CD1c-positive myeloid dendritic cell (primary cell): Measurements from ENCODE around the gene MAN2B1.
"Not testable (repeated sequence)": the region's sequence is repeated elsewhere in the genome, so short reads cannot be mapped to it uniquely, and the experiment has no call there.

Source experiments
- DNase-seq: peaks from one replicate; pipeline ENCODE4 v3.0.0-alpha.2; 2016; ENCODE audit errors: extremely low spot score

Gene MAN2B1

DNA sequence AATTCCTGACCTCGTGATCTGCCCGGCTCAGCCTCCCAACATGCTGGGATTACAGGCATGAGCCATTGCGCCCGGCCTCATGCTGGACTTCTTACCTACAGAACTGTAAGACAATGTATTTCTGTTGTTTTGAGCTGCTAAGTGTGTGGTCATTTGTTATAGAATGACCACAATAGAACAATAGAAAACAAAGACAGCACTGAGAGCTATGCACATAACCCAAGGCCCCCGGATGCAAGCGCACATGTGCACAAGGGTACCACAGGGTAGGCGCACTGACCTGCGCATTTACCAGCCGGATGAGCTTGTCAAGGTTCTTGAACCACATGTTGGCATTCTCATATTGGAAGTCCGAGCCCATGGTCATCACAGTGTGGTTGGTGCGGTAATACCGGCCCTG is 5.6 kb downstream of the MAN2B1 start:
- DNase-seq: no peak

DNA sequence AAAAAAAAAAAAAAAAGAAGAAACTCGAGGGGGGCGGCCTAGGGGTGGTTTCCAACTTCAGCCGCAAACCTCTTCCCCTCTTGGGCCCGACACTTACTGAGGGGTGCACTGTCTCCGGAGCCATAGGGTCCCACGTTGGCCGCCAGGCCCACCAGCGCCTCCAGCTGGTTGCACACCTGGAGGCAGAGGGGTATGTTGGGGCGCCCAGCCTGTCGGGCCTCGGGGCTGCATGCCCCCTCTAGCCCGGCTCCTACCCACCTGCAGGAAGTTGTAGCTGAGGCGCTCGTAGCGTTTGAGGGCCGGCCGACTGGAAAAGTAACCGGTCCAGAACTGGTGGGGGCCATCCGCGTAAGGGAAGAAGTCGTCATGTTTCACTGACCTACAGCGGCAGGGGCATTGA is 8.6 kb downstream of the MAN2B1 start:
- DNase-seq: no peak

DNA sequence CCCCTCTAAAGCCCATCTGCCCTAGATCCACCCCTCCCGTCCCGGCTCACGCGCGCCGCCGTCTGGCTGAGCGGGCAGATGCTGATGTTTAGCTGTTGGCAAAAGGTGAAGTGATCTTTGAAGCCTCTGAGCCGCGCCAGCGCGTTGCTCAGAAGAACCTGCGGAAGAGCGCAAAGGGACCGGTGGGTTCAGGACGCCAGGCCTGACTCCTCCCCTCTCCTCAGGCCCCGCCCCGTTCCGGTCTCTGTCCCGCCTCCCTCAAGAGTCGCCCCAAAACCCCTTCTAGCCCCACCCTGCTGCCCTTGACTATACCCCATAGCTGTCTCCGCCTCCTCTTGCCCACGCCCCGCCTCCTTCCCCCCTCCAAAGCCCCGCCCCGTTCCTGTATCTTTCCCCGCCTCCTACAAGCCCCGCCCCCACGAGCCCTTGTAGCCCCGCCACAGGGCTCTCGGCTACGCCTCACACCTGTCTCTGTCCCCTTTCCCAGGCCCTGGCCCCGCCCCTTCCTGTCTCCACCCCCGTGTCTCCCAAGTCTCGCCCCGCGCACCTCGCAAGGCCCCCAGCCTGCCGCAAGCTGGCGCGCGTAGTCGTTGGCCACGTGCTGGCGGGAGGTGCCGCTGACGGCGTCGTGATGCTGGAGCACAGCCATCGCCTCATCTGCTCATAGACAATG is 9.5 kb downstream of the MAN2B1 start:
- no peak for DNase-seq

DNA sequence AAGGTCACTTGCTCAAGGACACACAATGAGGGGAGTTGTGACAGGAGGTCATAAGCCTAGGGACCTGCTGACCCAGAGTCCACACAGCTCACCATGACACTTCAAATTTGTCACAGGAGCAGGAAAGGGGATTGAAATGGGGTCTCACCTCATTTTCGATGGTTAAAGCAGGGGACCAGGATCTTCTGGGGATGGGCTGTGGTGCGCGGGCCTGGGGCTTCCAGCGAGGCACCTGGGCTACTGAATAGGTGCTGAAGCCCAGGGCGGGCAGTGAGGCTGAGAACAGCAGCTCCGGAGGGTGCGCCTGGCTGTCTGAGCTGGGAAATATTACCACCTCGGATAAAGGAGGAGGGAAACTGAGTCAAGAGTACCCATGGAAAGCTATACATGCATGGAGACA is 11.0 kb downstream of the MAN2B1 start:
- DNase-seq: no peak

DNA sequence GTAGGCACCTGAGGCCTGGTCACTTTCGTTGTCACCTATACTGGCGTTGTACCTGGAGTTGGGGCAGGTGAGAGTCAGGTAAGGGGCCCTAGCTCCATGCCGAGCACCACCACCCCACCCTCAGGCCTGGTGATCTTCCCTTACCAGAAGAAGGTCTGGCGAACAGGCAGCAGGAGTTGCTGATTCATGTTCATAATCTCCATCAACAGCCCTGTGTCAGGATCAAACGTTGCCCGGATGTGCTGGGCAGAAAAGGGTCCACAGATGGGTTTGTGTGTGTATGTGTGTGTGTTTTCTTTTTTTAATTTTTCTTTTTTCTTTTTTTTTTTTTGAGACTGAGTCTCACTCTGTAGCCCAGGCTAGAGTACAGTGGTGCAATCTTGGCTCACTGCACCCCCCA is 14.3 kb downstream of the MAN2B1 start:
- no peak for DNase-seq

DNA sequence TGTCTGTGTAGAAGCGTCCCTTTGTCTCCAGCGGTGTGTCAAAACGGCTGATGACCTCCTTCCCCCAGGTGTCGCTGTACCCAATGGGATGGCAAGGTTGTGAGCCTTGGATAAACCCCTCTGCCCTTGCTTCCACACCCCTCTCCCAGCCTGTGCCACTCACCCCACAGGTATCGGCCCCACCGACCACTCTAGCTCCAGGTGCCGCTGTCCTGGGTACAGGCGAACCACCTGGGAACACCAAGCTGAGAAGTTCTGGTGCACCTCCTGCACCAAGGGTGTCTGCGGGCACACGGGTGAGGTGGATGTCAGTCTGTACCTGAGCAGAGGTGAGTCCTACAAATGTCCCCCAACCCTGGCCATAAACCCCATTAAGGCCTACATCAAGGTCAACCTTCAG is 16.6 kb downstream of the MAN2B1 start:
- DNase-seq: no peak

DNA sequence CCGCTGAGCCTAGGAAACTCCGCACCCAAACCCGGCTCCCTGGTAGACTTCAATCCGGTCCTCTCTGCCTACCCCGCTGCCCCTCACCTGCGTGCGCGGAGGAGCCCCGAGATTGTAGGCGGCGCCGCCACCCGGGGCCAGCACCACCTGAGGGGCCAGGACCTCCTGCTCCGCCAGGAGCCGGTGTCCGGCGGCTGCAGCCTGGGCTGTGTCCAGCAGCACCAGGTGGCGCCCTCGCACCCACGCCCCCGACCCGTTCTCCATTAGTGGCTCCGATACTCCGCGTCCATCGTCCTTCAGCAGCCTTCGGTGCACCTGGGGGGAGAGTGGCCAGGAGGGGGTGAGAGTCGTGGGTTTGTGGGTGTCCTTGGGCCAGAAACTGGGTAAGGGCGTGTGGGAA is 18.5 kb downstream of the MAN2B1 start:
- no peak for DNase-seq

DNA sequence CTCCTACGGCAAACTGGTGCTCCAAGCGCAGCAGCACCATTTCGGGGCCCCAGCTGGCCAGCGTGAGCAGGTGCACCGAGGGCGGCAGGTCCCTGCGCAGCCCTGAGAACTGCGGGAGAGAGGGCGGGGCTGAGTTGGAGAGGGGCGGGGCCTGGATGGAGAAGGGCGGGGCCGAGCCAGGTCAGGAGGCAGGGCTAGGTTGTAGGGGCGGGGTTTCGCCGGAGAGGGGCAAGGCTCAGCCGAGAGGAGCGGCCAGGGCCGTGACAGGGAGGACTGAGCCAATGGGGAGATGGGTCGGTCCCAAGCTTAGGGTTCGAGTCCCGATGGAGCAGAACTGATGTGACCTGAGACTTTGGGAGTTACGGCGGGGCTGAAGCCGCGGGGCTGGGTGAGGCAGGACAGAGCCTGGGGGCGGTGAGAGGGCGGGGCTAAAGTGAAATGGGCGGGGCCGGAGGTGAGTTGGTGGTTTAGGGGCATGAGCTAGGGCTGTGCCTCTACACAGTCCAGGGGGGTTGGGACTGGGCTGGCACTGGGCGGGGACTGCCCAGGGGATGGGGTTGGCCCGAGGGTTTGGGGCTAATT is 19.0 kb downstream of the MAN2B1 start:
- peak; percentile 43 for DNase-seq

DNA sequence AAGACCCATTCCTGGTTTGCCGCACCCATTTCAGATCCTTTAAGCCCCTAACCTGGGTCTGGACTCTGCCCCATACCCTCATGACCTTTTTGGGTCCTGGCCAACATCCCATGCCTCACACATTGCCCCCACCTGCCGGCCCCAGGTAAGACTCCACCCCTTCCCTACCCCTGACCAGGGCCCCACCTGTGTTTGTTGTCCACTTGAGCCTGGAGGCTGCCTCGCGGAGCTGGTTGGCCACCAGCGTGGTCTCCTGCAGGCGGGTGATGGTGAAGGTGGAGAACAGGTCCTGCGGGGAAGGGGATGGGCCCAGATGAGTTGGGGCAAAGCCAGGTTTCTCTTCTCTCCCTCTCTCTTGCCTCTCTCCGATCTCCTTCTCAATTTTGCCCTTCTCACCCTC is 19.5 kb downstream of the MAN2B1 start:
- DNase-seq: no peak

DNA sequence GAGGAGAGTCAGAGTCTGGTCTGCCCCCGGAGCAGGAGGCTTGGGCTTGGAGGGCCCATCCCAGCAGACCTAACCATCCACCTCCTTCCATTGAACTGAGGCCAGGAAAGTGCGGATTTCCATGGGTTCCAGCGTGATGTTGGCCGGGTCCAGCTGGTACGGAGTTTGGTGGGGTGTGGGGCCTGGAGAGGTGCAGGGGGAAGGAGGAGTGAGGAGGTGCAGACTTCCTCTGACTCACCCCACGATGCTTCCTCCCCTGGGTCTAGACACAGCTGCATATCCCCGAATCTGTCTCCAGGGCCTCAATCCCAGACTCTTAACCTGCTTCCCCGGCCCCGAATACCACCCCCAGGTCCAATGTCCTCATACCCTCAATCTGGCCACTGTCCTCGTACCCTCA is 20.0 kb downstream of the MAN2B1 start:
- DNase-seq: no peak

DNA sequence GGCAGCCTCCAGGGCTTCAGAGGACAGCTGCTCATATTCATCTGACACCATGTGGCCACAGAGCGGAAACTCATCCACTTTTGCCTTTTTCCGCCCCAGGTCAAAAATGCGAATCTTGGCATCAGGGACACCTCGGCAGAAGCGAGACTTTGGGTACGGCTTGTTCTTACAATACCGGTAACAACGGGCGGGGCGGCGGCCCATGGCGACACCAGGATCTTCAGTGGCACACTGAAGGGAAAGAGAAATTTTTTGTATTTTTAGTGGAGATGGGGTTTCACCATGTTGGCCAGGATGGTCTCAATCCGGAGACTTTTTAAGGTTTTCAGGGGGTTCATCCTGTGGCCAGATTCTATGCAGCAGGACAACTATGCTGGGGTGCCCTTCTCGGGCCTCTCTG is 22.8 kb downstream of the MAN2B1 start:
- DNase-seq: not testable (repeated sequence)

DNA sequence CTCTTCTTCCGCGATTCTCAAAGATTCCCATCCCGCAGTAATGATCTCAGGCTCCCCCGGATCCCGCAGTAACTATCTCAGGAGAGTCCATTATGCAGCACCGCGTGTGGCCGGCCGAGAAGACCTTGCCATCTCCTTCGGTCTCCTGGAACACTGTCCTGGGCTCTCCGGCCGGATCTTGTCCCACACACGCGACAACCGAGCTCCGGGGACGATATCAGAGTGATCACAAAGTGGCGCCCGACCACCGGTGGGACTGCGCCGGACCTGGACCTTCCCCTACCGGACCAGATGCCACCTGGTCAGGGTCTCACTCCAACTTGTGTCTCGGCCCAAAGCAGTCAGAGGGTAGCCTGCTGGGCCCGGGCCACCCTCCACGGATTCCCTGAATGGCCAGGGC is 24.0 kb downstream of the MAN2B1 start:
- no peak for DNase-seq

DNA sequence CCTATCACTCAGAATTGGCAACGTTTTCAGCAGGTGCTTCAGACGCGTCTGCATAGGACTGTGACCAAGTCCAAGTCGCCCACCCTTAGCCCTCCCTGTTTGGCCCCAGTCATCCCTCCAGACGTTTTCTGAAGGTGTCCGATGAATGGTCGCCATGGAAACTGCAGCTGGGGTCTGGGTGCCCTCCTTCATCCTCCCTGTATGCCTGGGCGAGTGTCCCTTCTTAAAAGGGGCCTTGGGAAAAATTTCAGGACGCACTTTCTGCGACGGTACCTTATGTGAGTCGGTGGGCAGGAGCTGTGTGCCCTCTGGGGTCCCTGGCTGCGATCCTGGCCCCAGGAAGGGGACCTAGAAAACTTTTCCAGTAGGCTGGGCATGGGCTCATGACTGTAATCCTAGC is 25.1 kb downstream of the MAN2B1 start:
- no peak for DNase-seq

DNA sequence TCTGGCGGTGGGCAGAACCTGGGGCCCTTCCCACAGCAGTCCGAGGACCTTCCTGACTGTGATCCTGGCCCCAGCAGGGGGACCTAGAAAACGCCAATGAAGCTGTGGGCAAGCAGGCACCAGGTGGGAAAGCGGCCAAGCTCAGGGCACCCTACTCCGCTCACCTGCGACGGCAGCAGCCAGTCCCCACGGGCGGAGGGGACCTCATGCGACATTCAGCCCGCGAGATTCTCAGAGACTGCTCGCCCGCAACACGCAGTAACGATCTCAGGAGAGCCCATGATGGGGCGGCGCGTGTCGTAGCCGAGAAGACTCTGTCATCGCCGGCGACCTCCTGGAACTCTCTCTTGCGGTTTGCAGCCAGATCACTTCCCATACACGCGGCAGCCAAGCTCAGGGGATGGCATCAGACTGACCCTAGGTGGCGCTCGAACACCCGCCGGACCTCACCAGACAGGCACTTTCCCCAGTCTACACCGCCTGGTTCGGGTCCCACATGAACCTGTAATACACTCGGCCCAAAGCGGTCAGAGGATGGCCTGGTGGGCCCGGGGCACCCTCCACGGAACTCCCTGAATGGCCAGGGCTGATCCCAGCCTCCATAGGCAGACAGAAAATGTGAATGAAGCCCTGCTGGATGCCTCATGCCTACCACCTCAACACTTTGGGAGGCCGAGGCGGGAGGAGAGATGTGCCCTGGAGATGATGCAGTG is 26.5 kb downstream of the MAN2B1 start:
- peak; percentile 88 for DNase-seq

DNA sequence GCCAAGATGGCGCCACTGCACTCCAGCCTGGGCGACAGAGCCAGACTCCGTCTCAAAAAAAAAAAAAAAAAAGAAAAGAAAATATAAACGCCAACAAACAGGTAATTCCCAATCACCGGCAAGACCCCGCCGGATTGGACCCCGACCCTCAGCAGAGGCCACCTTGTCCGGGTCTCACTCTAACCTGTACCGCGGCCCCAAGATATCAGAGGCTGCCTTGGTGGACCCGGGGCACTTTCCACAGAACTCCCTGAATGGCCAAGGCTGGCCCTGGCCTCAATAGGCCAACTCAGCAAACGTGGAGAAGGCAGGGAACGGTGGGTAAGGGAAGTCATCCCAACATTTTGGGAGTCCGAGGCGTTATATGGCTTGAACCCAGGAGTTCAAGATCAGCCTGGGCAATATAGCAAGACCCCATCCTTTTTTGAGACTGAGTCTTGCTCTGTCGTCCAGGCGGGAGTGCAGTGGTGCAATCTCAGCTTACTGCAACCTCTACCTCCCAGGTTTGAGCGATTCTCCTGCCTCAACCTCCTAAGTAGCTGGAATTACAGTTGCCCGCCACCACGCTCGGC is 27.8 kb downstream of the MAN2B1 start:
- no peak for DNase-seq

DNA sequence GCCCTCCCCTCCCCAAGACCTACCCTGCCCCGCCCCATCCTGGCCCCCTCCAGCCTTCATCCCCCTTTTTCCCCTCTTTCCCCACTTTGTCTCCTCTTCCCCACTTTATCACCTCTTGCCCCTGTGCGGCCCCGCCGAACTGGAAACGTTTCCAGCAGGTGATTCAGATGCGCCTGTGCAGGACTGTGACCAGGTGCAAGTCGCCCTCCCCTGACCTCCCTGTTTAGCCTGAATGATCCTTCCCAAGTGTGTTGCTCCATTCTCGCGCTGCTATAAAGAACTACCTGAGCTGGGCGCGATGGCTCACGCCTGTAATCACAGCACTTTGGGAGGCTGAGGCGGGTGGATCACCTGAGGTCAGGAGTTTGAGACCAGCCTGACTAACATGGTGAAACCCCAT is 29.9 kb downstream of the MAN2B1 start:
- DNase-seq: no peak

DNA sequence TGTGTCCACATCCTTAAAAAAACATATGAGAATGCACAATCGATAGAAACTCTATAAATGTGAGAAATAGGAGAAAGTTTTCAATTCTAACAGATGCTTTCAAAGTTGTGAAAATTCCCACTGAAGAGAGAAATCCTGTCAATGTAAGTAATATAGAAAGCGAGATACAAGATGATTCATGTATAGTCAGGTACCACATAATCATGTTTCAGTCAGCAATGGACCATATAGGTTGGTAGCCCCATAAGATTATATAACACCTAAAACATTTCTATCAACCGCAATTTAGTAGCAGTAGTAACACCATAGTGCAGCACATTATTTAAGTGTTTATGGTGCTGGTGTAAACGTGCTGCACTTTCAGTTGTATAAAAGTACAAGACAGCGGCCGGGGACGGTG is 37.3 kb downstream of the MAN2B1 start:
- DNase-seq: no peak

DNA sequence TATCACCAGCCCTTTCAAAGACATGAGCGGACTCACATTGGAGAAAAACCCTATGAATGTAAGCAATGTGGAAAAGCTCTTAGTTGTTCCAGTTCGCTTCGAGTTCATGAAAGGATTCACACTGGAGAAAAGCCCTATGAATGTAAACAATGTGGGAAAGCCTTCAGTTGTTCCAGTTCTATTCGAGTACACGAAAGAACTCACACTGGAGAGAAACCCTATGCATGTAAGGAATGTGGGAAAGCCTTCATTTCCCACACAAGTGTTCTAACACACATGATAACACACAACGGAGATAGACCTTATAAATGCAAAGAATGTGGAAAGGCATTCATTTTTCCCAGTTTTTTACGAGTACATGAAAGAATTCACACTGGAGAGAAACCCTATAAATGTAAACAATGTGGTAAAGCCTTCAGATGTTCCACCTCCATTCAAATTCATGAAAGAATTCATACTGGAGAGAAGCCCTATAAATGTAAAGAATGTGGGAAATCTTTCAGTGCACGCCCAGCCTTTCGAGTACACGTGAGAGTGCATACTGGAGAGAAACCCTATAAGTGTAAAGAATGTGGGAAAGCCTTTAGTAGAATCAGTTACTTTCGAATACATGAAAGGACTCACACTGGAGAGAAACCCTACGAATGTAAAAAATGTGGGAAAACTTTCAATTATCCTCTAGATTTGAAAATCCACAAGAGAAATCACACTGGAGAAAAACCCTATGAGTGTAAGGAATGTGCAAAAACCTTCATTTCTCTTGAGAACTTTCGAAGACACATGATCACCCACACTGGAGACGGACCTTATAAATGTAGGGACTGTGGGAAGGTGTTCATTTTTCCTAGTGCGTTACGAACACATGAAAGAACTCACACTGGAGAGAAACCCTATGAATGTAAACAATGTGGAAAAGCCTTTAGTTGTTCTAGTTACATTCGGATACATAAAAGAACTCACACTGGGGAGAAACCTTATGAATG is 38.2 kb downstream of the MAN2B1 start:
- DNase-seq: no peak

DNA sequence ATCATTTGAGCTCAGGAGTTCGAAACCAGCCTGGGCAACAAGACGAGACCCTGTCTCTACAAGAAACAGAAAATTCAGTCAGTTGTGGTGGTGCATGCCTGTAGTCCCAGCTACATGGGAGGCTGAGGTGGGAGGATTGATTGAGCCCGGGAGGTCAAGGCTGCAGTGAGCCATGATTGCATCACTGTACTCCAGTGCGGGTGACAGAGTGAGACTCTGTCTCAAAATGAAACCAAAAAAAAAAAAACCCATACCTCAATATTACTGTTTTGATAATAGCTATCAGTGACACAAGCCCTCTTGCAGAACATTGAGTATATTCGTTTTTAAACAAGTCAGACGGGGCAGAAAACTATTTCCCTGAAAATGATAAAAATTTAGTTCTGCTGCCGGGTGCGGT is 39.6 kb downstream of the MAN2B1 start:
- no peak for DNase-seq

DNA sequence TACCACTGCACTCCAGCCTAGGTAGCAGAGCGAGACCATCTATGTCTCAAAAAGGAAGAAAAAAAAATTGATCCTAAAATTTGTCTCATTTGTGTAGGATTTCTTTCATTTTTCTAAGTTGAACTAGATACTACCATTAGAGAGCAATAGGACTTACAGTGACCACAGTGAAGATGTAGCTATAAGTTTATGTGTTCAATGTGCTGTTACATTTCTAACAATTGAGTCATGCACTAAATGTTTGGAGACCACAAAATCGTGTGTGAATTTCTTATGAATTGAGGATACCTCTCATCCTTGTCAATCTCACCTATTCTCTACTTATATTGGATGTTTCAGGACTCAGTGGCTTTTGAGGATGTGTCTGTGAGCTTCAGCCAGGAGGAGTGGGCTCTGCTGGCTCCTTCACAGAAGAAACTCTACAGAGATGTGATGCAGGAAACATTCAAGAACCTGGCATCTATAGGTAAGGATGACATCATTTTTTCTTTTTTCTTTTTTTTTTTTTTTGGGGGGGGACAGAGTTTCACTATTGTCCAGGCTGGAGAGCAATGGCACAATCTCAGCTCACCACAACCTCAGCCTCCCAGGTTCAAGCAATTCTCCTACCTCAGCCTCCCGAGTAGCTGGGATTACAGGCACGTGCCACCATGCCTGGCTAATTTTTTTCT is 43.0 kb downstream of the MAN2B1 start:
- no peak for DNase-seq
